Vagina (tissue), 2 donors: ENCODE results near the gene WDR6. TPM values are rescaled to one million over a fixed set of nuclear protein-coding genes. Genes with fewer than 3 reads are reported as not detected.

Experiments
- DNase-seq, 2 donors: peaks; one replicate each; pipeline ENCODE4 v3.0.0-alpha.2; 2017; ENCODE audit errors: extremely low spot score in 2 of 2
- H3K27ac ChIP-seq: fragments of 200-600 bp; sonication (generic); one replicate; pipeline ENCODE4 v1.5.1; 2019
- H3K27me3 ChIP-seq: fragments of 200-600 bp; sonication (generic); one replicate; pipeline ENCODE4 v1.5.1; 2019
- H3K36me3 ChIP-seq, 2 donors: fragments of 200-600 bp; sonication (generic); one replicate each; pipeline ENCODE4 v1.5.1; 2017 to 2019
- H3K4me1 ChIP-seq: fragments of 200-600 bp; sonication (generic); one replicate; pipeline ENCODE4 v1.5.1; 2019
- H3K4me3 ChIP-seq, 2 donors: fragments of 200-600 bp; sonication (generic); 1 replicate in 1 of 2; 2 replicates in 1 of 2; pipeline ENCODE4 v1.5.1; 2016 to 2019
- H3K9me3 ChIP-seq: fragments of 200-600 bp; sonication (generic); one replicate; pipeline ENCODE4 v1.5.1; 2019
- POLR2A ChIP-seq, 2 donors: fragments of 450-650 bp; IDR thresholded peaks; one replicate each; pipeline ENCODE4 v1.6.1; 2017; ENCODE audit warnings: antibody characterized with exemption in 2 of 2, mild to moderate bottlenecking in 2 of 2, moderate library complexity in 2 of 2
- POLR2AphosphoS5 ChIP-seq, 2 donors: sonication (generic); formaldehyde crosslinking; IDR thresholded peaks; one replicate each; pipeline ENCODE4 v1.9.0; 2017; ENCODE audit warnings: antibody characterized with exemption in 2 of 2, mild to moderate bottlenecking in 2 of 2, low read depth in 1 of 2; ENCODE audit not compliant: insufficient read depth in 1 of 2
- intact Hi-C: fragments of 100-400 bp; cut with DNase I; formaldehyde crosslinking; loops from one replicate; pipeline ENCODE4 v1.15.1; 2023
- total RNA-seq: library from RNA; depleted of rRNA; stranded (reverse); fragments of >200 nt; gene quantifications from one replicate; pipeline ENCODE4 v1.2.3, GENCODE V29; 2016
- TF ChIP-seq, protein P1 (sequence below), 3 experiments: fragments of 450-650 bp in 2 of 3; fragments of 200-600 bp in 1 of 3; sonication (generic) in 1 of 3; IDR thresholded peaks; one replicate each; pipeline ENCODE4 v1.5.1; 2017 to 2019; ENCODE audit warnings: antibody characterized with exemption in 3 of 3, mild to moderate bottlenecking in 2 of 3, moderate library complexity in 2 of 3

The WDR6 gene
- total RNA-seq, 1 donor from 2014 or later = 109 TPM

DNA sequence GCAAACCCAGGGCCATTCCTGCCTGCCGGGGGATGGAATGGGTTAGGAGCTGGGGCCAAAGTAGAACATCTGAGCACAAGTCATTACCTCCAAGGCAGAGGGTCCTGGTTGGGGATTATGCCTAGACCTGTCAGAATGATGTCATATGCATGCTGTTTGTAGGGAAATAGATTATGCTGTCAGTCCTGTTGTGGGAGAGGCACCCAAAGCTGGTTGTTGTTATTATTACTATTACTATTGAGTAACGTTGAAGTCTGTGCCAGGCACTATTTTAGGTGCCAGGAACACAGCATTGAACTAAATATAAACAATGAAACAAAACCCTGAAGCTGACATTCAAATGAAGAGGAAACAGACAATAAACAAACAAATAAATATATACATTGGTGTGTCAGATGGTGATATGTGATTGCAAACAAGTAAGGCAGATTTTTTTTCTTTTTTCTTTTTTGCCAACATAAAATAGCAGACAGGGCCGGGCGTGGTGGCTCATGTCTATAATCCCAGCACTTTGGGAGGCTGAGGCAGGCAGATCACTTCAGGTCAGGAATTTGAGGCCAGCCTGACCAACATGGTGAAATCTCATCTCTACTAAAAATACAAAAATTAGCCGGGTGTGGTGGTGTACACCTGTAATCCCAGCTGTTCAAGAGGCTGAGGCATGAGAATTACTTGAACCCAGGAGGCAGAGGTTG, 15.2 kb upstream of the WDR6 start:
- no peak for DNase-seq
- Histone ChIP-seq H3K36me3 (peaks cover 0 to 9% of the 10 kb centered on the region in 2 donors), H3K9me3 (no peaks in the 10 kb centered on the region), H3K4me3 (peak overlapping the region in 1 of 2 donors; percentile 64), H3K27me3 (no peaks in the 10 kb centered on the region), H3K4me1 (peaks cover 33% of the 10 kb centered on the region), H3K27ac (peak overlapping the region; percentile 95)
- intact Hi-C loops = no loop called here
- TF ChIP-seq POLR2AphosphoS5 (IDR thresholded peaks at IDR 0.05; ENCODE audit: insufficient read depth in 1 of 2, low read depth in 1 of 2) (no peak), POLR2A (IDR thresholded peaks at IDR 0.05) (no peak)
- TF ChIP-seq, protein P1, sequence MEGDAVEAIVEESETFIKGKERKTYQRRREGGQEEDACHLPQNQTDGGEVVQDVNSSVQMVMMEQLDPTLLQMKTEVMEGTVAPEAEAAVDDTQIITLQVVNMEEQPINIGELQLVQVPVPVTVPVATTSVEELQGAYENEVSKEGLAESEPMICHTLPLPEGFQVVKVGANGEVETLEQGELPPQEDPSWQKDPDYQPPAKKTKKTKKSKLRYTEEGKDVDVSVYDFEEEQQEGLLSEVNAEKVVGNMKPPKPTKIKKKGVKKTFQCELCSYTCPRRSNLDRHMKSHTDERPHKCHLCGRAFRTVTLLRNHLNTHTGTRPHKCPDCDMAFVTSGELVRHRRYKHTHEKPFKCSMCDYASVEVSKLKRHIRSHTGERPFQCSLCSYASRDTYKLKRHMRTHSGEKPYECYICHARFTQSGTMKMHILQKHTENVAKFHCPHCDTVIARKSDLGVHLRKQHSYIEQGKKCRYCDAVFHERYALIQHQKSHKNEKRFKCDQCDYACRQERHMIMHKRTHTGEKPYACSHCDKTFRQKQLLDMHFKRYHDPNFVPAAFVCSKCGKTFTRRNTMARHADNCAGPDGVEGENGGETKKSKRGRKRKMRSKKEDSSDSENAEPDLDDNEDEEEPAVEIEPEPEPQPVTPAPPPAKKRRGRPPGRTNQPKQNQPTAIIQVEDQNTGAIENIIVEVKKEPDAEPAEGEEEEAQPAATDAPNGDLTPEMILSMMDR (IDR thresholded peaks at IDR 0.05) = no peak

DNA sequence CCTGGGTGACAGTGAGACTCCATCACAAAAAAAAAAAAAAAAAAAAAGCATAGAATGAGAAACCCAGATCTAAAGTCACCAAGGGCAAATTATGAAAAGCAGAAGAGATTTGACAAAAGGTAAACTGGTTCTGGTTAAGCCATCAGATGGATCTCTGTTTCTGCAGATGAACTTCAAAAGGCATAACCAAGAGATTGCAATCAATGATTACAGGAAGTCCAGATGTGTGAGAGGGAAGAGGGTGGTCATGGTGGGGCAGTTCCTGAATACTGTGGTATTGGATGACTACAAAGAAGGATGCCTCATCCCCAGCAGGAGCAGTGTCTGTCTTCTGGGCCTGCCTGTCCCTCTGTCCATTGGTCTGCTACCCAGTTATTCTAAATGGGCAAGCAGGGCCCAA, 13.4 kb upstream of the WDR6 start:
- Histone ChIP-seq H3K27me3 (no peaks in the 10 kb centered on the region), H3K4me1 (peaks cover 29% of the 10 kb centered on the region), H3K9me3 (no peaks in the 10 kb centered on the region), H3K36me3 (peaks cover 0 to 9% of the 10 kb centered on the region in 2 donors), H3K27ac (no peak overlapping the region), H3K4me3 (no peak overlapping the region)
- DNase-seq = no peak
- intact Hi-C loops = no loop called here
- TF ChIP-seq, protein P1 (IDR thresholded peaks at IDR 0.05) = no peak
- TF ChIP-seq POLR2A (IDR thresholded peaks at IDR 0.05) (no peak), POLR2AphosphoS5 (IDR thresholded peaks at IDR 0.05; ENCODE audit: insufficient read depth in 1 of 2, low read depth in 1 of 2) (no peak)

DNA sequence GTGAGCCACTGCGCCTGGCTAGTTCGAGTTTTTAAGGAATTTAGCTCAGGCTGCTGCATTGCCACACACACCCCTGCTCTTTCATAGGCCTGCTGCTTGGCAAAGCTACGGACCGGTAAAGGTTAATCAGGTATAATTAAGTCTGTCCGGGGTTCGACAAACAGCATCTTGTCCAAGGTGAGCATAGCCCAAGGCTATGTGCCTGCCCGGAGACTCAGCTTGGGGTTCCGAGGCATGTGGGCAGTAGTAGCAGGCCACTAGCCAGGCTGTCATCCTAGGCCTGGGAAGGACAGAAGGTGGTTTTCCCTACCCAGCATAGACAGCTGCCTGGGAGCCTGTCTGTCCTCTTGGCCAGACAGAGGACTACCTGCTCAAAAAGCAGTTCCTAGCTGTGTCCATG, 10.6 kb upstream of the WDR6 start:
- no peak overlapping the region for H3K27ac ChIP-seq
- peaks cover 0 to 9% of the 10 kb centered on the region in 2 donors for H3K36me3 ChIP-seq
- TF ChIP-seq POLR2AphosphoS5 (IDR thresholded peaks at IDR 0.05; ENCODE audit: insufficient read depth in 1 of 2, low read depth in 1 of 2) (no peak), POLR2A (IDR thresholded peaks at IDR 0.05) (no peak)
- TF ChIP-seq, protein P1 (IDR thresholded peaks at IDR 0.05) = no peak
- H3K4me3 ChIP-seq = no peak overlapping the region
- intact Hi-C loops = no loop called here
- no peaks in the 10 kb centered on the region for H3K9me3 ChIP-seq
- DNase-seq = no peak
- peaks cover 8% of the 10 kb centered on the region for H3K4me1 ChIP-seq
- no peaks in the 10 kb centered on the region for H3K27me3 ChIP-seq

DNA sequence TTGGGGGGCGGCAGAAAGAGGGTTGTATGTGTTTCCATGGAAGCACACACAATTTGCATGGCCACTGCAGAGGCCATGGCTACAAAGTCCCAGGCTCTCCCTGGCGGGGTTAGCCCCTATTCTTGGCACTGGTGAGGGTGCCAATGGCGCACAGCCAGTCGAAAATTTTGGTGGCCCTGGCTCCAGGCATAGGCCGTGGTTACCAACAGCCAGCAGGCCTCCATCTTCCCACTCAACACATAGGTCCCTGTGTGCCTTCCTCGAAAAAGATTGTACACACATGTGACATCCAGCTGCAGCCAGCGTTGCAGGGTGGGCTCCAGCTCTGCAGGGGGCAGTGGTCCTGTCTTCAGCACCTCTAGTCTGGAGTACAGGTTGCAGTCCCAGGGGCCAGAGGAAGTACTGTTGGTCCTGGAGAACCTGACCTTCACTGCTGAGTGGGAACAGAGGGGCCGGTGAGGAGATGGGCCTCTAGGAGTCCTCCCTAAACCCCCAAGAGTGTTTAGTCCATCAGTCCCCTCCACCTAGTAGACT, 10.0 kb upstream of the WDR6 start:
- no peak for DNase-seq
- Histone ChIP-seq H3K27ac (no peak overlapping the region), H3K27me3 (no peaks in the 10 kb centered on the region), H3K9me3 (no peaks in the 10 kb centered on the region), H3K4me3 (no peak overlapping the region), H3K36me3 (peaks cover 0 to 9% of the 10 kb centered on the region in 2 donors), H3K4me1 (peaks cover 3% of the 10 kb centered on the region)
- TF ChIP-seq POLR2A (IDR thresholded peaks at IDR 0.05) (no peak), POLR2AphosphoS5 (IDR thresholded peaks at IDR 0.05; ENCODE audit: insufficient read depth in 1 of 2, low read depth in 1 of 2) (no peak)
- TF ChIP-seq, protein P1 (IDR thresholded peaks at IDR 0.05) = no peak
- intact Hi-C loops = no loop called here
